ENCODE measurements around the gene ZNF33B. TPM values are rescaled to one million over a fixed set of nuclear protein-coding genes. Genes with fewer than 3 reads are reported as not detected.
A peak's percentile ranks its signal among the peaks of the same experiment; 100 is the strongest.

ZNF33B gene
- total and polyA plus RNA-seq, 9 of the 15 experiments (the other 6 are each of a cell fraction or from before 2014, with no cell fraction given) = 6.9 to 23.9 (median 15.4) TPM

- TF ChIP-seq, protein P1, sequence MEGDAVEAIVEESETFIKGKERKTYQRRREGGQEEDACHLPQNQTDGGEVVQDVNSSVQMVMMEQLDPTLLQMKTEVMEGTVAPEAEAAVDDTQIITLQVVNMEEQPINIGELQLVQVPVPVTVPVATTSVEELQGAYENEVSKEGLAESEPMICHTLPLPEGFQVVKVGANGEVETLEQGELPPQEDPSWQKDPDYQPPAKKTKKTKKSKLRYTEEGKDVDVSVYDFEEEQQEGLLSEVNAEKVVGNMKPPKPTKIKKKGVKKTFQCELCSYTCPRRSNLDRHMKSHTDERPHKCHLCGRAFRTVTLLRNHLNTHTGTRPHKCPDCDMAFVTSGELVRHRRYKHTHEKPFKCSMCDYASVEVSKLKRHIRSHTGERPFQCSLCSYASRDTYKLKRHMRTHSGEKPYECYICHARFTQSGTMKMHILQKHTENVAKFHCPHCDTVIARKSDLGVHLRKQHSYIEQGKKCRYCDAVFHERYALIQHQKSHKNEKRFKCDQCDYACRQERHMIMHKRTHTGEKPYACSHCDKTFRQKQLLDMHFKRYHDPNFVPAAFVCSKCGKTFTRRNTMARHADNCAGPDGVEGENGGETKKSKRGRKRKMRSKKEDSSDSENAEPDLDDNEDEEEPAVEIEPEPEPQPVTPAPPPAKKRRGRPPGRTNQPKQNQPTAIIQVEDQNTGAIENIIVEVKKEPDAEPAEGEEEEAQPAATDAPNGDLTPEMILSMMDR (IDR thresholded peaks at IDR 0.05 in 2 of 3, conservative IDR thresholded peaks at IDR 0.05 in 1 of 3; ENCODE audit: insufficient read depth in 2 of 3, low read depth in 1 of 3, low read length in 3 of 3) = peak in 1 of 3 experiments; percentile 35; a peak in 2 of 6 replicates
- TF ChIP-seq, protein P2, sequence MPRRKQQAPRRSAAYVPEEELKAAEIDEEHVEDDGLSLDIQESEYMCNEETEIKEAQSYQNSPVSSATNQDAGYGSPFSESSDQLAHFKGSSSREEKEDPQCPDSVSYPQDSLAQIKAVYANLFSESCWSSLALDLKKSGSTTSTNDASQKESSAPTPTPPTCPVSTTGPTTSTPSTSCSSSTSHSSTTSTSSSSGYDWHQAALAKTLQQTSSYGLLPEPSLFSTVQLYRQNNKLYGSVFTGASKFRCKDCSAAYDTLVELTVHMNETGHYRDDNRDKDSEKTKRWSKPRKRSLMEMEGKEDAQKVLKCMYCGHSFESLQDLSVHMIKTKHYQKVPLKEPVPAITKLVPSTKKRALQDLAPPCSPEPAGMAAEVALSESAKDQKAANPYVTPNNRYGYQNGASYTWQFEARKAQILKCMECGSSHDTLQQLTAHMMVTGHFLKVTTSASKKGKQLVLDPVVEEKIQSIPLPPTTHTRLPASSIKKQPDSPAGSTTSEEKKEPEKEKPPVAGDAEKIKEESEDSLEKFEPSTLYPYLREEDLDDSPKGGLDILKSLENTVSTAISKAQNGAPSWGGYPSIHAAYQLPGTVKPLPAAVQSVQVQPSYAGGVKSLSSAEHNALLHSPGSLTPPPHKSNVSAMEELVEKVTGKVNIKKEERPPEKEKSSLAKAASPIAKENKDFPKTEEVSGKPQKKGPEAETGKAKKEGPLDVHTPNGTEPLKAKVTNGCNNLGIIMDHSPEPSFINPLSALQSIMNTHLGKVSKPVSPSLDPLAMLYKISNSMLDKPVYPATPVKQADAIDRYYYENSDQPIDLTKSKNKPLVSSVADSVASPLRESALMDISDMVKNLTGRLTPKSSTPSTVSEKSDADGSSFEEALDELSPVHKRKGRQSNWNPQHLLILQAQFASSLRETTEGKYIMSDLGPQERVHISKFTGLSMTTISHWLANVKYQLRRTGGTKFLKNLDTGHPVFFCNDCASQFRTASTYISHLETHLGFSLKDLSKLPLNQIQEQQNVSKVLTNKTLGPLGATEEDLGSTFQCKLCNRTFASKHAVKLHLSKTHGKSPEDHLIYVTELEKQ (CRISPR knock-in tag; IDR thresholded peaks at IDR 0.05) = no peak
- TF ChIP-seq, protein P3, sequence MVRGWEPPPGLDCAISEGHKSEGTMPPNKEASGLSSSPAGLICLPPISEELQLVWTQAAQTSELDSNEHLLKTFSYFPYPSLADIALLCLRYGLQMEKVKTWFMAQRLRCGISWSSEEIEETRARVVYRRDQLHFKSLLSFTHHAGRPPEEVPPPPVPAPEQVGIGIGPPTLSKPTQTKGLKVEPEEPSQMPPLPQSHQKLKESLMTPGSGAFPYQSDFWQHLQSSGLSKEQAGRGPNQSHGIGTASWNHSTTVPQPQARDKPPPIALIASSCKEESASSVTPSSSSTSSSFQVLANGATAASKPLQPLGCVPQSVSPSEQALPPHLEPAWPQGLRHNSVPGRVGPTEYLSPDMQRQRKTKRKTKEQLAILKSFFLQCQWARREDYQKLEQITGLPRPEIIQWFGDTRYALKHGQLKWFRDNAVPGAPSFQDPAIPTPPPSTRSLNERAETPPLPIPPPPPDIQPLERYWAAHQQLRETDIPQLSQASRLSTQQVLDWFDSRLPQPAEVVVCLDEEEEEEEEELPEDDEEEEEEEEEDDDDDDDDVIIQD (CRISPR knock-in tag; IDR thresholded peaks at IDR 0.05) = no peak
- TF ChIP-seq RBBP5 (IDR thresholded peaks at IDR 0.05; ENCODE audit: borderline replicate concordance, insufficient read depth, low read length, poor library complexity, severe bottlenecking) = peak; percentile 64
- TF ChIP-seq HMGXB4 (CRISPR knock-in tag; IDR thresholded peaks at IDR 0.05) = no peak
- TF ChIP-seq, protein P4, sequence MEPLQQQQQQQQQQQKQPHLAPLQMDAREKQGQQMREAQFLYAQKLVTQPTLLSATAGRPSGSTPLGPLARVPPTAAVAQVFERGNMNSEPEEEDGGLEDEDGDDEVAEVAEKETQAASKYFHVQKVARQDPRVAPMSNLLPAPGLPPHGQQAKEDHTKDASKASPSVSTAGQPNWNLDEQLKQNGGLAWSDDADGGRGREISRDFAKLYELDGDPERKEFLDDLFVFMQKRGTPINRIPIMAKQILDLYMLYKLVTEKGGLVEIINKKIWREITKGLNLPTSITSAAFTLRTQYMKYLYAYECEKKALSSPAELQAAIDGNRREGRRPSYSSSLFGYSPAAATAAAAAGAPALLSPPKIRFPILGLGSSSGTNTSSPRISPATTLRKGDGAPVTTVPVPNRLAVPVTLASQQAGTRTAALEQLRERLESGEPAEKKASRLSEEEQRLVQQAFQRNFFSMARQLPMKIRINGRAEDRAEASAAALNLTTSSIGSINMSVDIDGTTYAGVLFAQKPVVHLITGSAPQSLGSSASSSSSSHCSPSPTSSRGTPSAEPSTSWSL (CRISPR knock-in tag; IDR thresholded peaks at IDR 0.05; ENCODE audit: borderline replicate concordance) = no peak
- TF ChIP-seq SRSF7 (optimal IDR thresholded peaks at IDR 0.05; ENCODE audit: low read depth, low read length) = no peak
- TF ChIP-seq PPARD (CRISPR knock-in tag; IDR thresholded peaks at IDR 0.05) = no peak
- no peak for TF ChIP-seq ERF (CRISPR knock-in tag; IDR thresholded peaks at IDR 0.05)
- peak; percentile 90 for TF ChIP-seq NFIC (IDR thresholded peaks at IDR 0.05)
- TF ChIP-seq, protein P5, sequence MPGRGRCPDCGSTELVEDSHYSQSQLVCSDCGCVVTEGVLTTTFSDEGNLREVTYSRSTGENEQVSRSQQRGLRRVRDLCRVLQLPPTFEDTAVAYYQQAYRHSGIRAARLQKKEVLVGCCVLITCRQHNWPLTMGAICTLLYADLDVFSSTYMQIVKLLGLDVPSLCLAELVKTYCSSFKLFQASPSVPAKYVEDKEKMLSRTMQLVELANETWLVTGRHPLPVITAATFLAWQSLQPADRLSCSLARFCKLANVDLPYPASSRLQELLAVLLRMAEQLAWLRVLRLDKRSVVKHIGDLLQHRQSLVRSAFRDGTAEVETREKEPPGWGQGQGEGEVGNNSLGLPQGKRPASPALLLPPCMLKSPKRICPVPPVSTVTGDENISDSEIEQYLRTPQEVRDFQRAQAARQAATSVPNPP (IDR thresholded peaks at IDR 0.05; ENCODE audit: borderline replicate concordance, insufficient read depth, insufficient read length) = no peak
- TF ChIP-seq, protein P6, sequence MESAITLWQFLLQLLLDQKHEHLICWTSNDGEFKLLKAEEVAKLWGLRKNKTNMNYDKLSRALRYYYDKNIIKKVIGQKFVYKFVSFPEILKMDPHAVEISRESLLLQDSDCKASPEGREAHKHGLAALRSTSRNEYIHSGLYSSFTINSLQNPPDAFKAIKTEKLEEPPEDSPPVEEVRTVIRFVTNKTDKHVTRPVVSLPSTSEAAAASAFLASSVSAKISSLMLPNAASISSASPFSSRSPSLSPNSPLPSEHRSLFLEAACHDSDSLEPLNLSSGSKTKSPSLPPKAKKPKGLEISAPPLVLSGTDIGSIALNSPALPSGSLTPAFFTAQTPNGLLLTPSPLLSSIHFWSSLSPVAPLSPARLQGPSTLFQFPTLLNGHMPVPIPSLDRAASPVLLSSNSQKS (CRISPR knock-in tag; IDR thresholded peaks at IDR 0.05) = no peak
- TF ChIP-seq, protein P7, sequence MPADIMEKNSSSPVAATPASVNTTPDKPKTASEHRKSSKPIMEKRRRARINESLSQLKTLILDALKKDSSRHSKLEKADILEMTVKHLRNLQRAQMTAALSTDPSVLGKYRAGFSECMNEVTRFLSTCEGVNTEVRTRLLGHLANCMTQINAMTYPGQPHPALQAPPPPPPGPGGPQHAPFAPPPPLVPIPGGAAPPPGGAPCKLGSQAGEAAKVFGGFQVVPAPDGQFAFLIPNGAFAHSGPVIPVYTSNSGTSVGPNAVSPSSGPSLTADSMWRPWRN (IDR thresholded peaks at IDR 0.05; ENCODE audit: low read depth) = no peak
These were observed 6.7 kb upstream of the ZNF33B start (continued) for GRCh38 chr10:42645103-42645502.
